Measurements from ENCODE around the gene TSPAN16.

TSPAN16 gene

GRCh38 chr19:11281356-11282049 is 14.5 kb upstream of the TSPAN16 start:
- H3K27me3 ChIP-seq (ENCODE audit: insufficient read depth, poor library complexity, severe bottlenecking): peaks cover 15% of the 10 kb centered on the region
- TF ChIP-seq GABPA (IDR thresholded peaks at IDR 0.05; ENCODE audit: low read depth): no peak
- TF ChIP-seq, protein P1, sequence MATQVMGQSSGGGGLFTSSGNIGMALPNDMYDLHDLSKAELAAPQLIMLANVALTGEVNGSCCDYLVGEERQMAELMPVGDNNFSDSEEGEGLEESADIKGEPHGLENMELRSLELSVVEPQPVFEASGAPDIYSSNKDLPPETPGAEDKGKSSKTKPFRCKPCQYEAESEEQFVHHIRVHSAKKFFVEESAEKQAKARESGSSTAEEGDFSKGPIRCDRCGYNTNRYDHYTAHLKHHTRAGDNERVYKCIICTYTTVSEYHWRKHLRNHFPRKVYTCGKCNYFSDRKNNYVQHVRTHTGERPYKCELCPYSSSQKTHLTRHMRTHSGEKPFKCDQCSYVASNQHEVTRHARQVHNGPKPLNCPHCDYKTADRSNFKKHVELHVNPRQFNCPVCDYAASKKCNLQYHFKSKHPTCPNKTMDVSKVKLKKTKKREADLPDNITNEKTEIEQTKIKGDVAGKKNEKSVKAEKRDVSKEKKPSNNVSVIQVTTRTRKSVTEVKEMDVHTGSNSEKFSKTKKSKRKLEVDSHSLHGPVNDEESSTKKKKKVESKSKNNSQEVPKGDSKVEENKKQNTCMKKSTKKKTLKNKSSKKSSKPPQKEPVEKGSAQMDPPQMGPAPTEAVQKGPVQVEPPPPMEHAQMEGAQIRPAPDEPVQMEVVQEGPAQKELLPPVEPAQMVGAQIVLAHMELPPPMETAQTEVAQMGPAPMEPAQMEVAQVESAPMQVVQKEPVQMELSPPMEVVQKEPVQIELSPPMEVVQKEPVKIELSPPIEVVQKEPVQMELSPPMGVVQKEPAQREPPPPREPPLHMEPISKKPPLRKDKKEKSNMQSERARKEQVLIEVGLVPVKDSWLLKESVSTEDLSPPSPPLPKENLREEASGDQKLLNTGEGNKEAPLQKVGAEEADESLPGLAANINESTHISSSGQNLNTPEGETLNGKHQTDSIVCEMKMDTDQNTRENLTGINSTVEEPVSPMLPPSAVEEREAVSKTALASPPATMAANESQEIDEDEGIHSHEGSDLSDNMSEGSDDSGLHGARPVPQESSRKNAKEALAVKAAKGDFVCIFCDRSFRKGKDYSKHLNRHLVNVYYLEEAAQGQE (IDR thresholded peaks at IDR 0.05; ENCODE audit: insufficient replicate concordance, low read depth): no peak
- TF ChIP-seq CTCF (IDR thresholded peaks at IDR 0.05; ENCODE audit: insufficient read depth, low read length): no peak
- no peak for TF ChIP-seq SPI1 (IDR thresholded peaks at IDR 0.05; ENCODE audit: borderline replicate concordance, low read depth)
- no peak for TF ChIP-seq POLR2AphosphoS5 (IDR thresholded peaks at IDR 0.05; ENCODE audit: low read depth)
- no peak overlapping the region for H3K27ac ChIP-seq (replicated peaks)
- no peak overlapping the region for H3K4me3 ChIP-seq (replicated peaks; ENCODE audit: insufficient read depth, low read length)
- DNase-seq (ENCODE audit: low read depth in 1 of 2, low spot score in 1 of 2): no peak

GRCh38 chr19:11284515-11284914 is 11.4 kb upstream of the TSPAN16 start:
- no peak for DNase-seq (ENCODE audit: low read depth in 1 of 2, low spot score in 1 of 2)
- Histone ChIP-seq H3K27me3 (ENCODE audit: insufficient read depth, poor library complexity, severe bottlenecking) (peaks cover 7% of the 10 kb centered on the region), H3K27ac (replicated peaks) (no peak overlapping the region), H3K4me3 (replicated peaks; ENCODE audit: insufficient read depth, low read length) (no peak overlapping the region)
- TF ChIP-seq SPI1 (IDR thresholded peaks at IDR 0.05; ENCODE audit: borderline replicate concordance, low read depth) (no peak), POLR2AphosphoS5 (IDR thresholded peaks at IDR 0.05; ENCODE audit: low read depth) (no peak), CTCF (IDR thresholded peaks at IDR 0.05; ENCODE audit: insufficient read depth, low read length) (no peak), GABPA (IDR thresholded peaks at IDR 0.05; ENCODE audit: low read depth) (no peak)
- TF ChIP-seq, protein P1 (IDR thresholded peaks at IDR 0.05; ENCODE audit: insufficient replicate concordance, low read depth): no peak

GRCh38 chr19:11286312-11286974 is 9.5 kb upstream of the TSPAN16 start:
- TF ChIP-seq SPI1 (IDR thresholded peaks at IDR 0.05; ENCODE audit: borderline replicate concordance, low read depth) (no peak), GABPA (IDR thresholded peaks at IDR 0.05; ENCODE audit: low read depth) (no peak), POLR2AphosphoS5 (IDR thresholded peaks at IDR 0.05; ENCODE audit: low read depth) (no peak), CTCF (IDR thresholded peaks at IDR 0.05; ENCODE audit: insufficient read depth, low read length) (no peak)
- TF ChIP-seq, protein P1 (IDR thresholded peaks at IDR 0.05; ENCODE audit: insufficient replicate concordance, low read depth): no peak
- Histone ChIP-seq H3K27ac (replicated peaks) (no peak overlapping the region), H3K4me3 (replicated peaks; ENCODE audit: insufficient read depth, low read length) (no peak overlapping the region), H3K27me3 (ENCODE audit: insufficient read depth, poor library complexity, severe bottlenecking) (peaks cover 6% of the 10 kb centered on the region)
- no peak for DNase-seq (ENCODE audit: low read depth in 1 of 2, low spot score in 1 of 2)

All from HL-60 (cell line).